Neural cell (in vitro differentiated cells): ENCODE results near the gene PLSCR2.

Experiments
- CTCF ChIP-seq: fragments of 450-650 bp; IDR thresholded peaks from 2 replicates; pipeline ENCODE4 v1.5.1; 2014; ENCODE audit warnings: antibody characterized with exemption, mild to moderate bottlenecking, moderate library complexity; ENCODE audit not compliant: poor library complexity, severe bottlenecking
- POLR2AphosphoS5 ChIP-seq: IDR thresholded peaks from 2 replicates; pipeline ENCODE4 v1.6.1; 2012
- RAD21 ChIP-seq: fragments of 450-650 bp; conservative IDR thresholded peaks from 2 replicates; pipeline ENCODE4 v1.6.1; 2014; ENCODE audit warnings: antibody characterized with exemption, mild to moderate bottlenecking, moderate library complexity
- REST ChIP-seq: IDR thresholded peaks from 2 replicates; pipeline ENCODE4 v1.6.1; 2012; ENCODE audit warnings: borderline replicate concordance
- TAF1 ChIP-seq: IDR thresholded peaks from 2 replicates; pipeline ENCODE4 v1.6.1; 2012; ENCODE audit warnings: low read depth

DNA sequence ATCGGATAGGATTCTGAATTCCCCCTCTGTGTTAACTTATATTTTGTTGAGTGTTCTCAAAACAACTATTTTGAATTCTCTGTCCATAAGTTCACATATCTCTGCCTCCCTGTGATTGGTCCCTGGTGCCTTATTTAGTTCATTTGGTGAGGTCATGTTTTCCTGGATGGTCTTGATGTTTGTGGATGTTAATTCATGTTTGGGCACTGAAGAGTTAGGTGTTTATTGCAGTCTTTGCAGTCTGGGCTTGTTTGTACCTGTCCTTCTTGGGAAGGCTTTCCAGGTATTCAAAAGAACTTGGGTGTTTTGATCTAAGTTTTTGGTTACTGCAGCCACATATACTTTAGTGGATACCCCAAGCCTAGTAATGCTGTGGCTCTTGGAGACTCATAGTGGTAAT, 23.3 kb downstream of the PLSCR2 start:
- no peak for TF ChIP-seq CTCF
- TF ChIP-seq POLR2AphosphoS5 = no peak
- TF ChIP-seq RAD21 = no peak
- TF ChIP-seq REST = no peak
- no peak for TF ChIP-seq TAF1
